Parathyroid adenoma (tissue), 2 donors: ENCODE results near the gene BDH2.

Source experiments
- H2AFZ ChIP-seq: fragments of 300-600 bp; sonication (generic); one replicate; pipeline ENCODE4 v1.7.0; 2017; ENCODE audit warnings: antibody characterized with exemption, mild to moderate bottlenecking
- H3K27ac ChIP-seq: fragments of 300-600 bp; sonication (generic); one replicate; pipeline ENCODE4 v1.7.0; 2017
- H3K27me3 ChIP-seq: fragments of 300-600 bp; sonication (generic); one replicate; pipeline ENCODE4 v1.7.0; 2017; ENCODE audit warnings: low read length; ENCODE audit not compliant: control insufficient read depth, insufficient read depth
- H3K36me3 ChIP-seq: fragments of 300-600 bp; sonication (generic); one replicate; pipeline ENCODE4 v1.7.0; 2017; ENCODE audit warnings: low read length; ENCODE audit not compliant: control insufficient read depth, insufficient read depth
- H3K4me1 ChIP-seq: fragments of 300-600 bp; sonication (generic); one replicate; pipeline ENCODE4 v1.7.0; 2017; ENCODE audit warnings: control low read depth
- H3K4me2 ChIP-seq: fragments of 300-600 bp; sonication (generic); one replicate; pipeline ENCODE4 v1.7.0; 2017; ENCODE audit warnings: low read length
- H3K4me3 ChIP-seq: fragments of 300-600 bp; sonication (generic); one replicate; pipeline ENCODE4 v1.7.0; 2017; ENCODE audit warnings: low read depth, low read length
- H3K79me2 ChIP-seq: fragments of 300-600 bp; sonication (generic); one replicate; pipeline ENCODE4 v1.7.0; 2017; ENCODE audit warnings: control low read depth
- H3K9ac ChIP-seq: fragments of 300-600 bp; sonication (generic); one replicate; pipeline ENCODE4 v1.7.0; 2017; ENCODE audit warnings: mild to moderate bottlenecking
- H3K9me3 ChIP-seq: fragments of 300-600 bp; sonication (generic); one replicate; pipeline ENCODE4 v1.7.0; 2017; ENCODE audit warnings: low read length; ENCODE audit not compliant: control insufficient read depth
- TF ChIP-seq, protein P1 (sequence below): fragments of 300-600 bp; sonication (generic); IDR thresholded peaks from one replicate; pipeline ENCODE4 v1.7.0; 2017; ENCODE audit warnings: antibody characterized with exemption, mild to moderate bottlenecking
- donor health status: primary hyperparathyroidism.

BDH2 gene

GRCh38 chr4:103092245-103092644 is 7.4 kb downstream of the BDH2 start:
- Histone ChIP-seq H3K27ac (no peak overlapping the region), H3K4me3 (no peak overlapping the region), H3K4me2 (no peak overlapping the region), H2AFZ (no peak overlapping the region), H3K9ac (no peak overlapping the region), H3K36me3 (no peaks in the 10 kb centered on the region), H3K27me3 (no peaks in the 10 kb centered on the region), H3K79me2 (no peaks in the 10 kb centered on the region), H3K4me1 (no peaks in the 10 kb centered on the region), H3K9me3 (no peaks in the 10 kb centered on the region)
- TF ChIP-seq, protein P1, sequence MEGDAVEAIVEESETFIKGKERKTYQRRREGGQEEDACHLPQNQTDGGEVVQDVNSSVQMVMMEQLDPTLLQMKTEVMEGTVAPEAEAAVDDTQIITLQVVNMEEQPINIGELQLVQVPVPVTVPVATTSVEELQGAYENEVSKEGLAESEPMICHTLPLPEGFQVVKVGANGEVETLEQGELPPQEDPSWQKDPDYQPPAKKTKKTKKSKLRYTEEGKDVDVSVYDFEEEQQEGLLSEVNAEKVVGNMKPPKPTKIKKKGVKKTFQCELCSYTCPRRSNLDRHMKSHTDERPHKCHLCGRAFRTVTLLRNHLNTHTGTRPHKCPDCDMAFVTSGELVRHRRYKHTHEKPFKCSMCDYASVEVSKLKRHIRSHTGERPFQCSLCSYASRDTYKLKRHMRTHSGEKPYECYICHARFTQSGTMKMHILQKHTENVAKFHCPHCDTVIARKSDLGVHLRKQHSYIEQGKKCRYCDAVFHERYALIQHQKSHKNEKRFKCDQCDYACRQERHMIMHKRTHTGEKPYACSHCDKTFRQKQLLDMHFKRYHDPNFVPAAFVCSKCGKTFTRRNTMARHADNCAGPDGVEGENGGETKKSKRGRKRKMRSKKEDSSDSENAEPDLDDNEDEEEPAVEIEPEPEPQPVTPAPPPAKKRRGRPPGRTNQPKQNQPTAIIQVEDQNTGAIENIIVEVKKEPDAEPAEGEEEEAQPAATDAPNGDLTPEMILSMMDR, result no peak

DNA sequence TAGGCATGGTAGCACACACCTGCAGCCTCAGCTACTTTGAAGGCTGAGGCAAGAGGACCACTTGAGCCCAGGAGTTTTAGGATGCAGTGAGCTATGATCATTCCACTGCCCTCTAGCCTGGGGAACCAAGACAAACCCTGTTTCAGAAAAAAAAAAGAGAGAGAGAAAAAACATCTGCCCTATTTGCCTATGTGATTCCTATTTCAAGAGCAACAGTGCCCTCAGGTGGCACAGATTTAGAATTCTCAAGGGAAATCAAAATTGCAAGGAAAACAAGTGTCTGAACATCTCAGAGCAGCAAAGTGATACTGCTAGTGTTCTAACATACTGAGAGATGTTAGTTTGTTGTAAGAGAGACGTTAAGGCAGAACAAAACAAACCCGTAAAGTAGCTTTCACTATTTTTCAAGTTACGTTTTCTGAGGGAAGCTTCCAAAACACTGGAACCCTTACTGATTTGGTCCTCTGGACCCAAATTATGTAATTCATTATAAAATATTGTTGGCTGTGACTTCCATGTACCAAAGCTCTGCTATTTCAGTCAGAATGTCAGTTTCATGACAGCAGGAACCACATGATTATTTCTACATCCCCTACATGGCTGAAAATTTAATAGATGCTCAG is 7.9 kb downstream of the BDH2 start:
- Histone ChIP-seq H3K9ac (no peak overlapping the region), H3K36me3 (no peaks in the 10 kb centered on the region), H3K9me3 (no peaks in the 10 kb centered on the region), H3K4me1 (no peaks in the 10 kb centered on the region), H3K27me3 (no peaks in the 10 kb centered on the region), H3K27ac (no peak overlapping the region), H3K79me2 (no peaks in the 10 kb centered on the region), H3K4me3 (no peak overlapping the region), H2AFZ (no peak overlapping the region), H3K4me2 (no peak overlapping the region)
- TF ChIP-seq, protein P1, result no peak

DNA sequence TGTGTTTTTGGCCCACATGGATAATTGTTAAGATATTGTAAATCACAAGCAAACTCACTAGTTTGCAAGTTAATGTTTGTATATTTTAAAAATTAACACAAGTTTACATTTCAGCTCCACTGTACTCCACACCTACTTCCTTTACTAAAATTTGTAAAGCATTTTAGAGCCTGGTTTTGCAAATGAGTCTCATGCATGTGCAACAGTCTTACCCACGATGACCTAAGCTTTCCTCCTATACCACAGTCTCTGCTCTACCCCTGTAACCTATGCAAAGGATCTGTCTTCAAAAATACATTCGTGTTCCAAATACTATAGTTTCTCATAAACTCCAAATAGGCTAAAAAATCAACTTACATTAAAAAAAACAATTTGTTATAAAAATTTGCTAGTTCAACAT is 10.2 kb downstream of the BDH2 start:
- no peaks in the 10 kb centered on the region for H3K36me3 ChIP-seq

GRCh38 chr4:103086551-103086950 is 13.1 kb downstream of the BDH2 start:
- Histone ChIP-seq H3K27me3 (no peaks in the 10 kb centered on the region), H3K36me3 (no peaks in the 10 kb centered on the region), H3K79me2 (no peaks in the 10 kb centered on the region), H2AFZ (no peak overlapping the region), H3K9me3 (no peaks in the 10 kb centered on the region), H3K27ac (no peak overlapping the region), H3K4me1 (no peaks in the 10 kb centered on the region), H3K4me2 (no peak overlapping the region), H3K9ac (no peak overlapping the region), H3K4me3 (no peak overlapping the region)
- TF ChIP-seq, protein P1, result no peak

More for the DNA sequence above, 10.2 kb downstream of the BDH2 start:
- no peaks in the 10 kb centered on the region for H3K4me1 ChIP-seq
- TF ChIP-seq, protein P1, result no peak
- no peak overlapping the region for H3K4me3 ChIP-seq
- no peaks in the 10 kb centered on the region for H3K79me2 ChIP-seq
- no peak overlapping the region for H3K4me2 ChIP-seq
- H3K9ac ChIP-seq, result no peak overlapping the region
- H3K27ac ChIP-seq, result no peak overlapping the region
- no peaks in the 10 kb centered on the region for H3K27me3 ChIP-seq
- H2AFZ ChIP-seq, result no peak overlapping the region
- no peaks in the 10 kb centered on the region for H3K9me3 ChIP-seq

DNA sequence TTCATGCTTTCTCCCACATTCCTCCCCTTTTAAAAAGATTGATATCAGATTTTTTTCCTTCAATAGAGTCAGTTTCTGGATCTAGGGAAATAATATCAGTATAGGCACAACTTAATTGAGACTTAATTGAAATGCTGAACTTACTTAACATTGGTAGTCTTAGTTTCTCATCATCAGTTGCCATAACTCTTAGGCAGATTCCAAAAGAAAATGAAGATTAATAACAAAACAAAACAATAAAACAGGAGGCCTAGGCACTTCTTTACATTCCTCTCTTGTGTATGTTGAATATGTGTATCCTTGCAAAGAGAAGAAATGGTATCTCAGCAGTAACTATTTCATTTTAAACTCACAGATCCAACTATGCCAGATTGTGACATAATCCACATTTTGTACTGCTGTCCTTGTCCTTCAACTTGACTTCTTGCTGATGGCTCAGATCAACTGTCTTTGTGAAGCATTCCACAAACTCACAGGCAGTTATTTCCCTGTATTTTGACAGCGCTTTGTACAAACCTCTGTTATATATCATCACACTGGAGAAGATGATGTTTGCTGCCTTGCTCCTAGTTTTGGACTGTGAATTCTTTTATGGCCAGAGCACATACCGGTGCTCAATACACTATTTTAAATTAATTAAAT is 14.0 kb downstream of the BDH2 start:
- no peaks in the 10 kb centered on the region for H3K36me3 ChIP-seq
- H3K9ac ChIP-seq, result no peak overlapping the region
- no peaks in the 10 kb centered on the region for H3K4me1 ChIP-seq
- H3K27me3 ChIP-seq, result no peaks in the 10 kb centered on the region
- no peak overlapping the region for H2AFZ ChIP-seq
- H3K9me3 ChIP-seq, result no peaks in the 10 kb centered on the region
- H3K27ac ChIP-seq, result no peak overlapping the region
- no peak overlapping the region for H3K4me3 ChIP-seq
- H3K79me2 ChIP-seq, result no peaks in the 10 kb centered on the region
- TF ChIP-seq, protein P1, result no peak
- H3K4me2 ChIP-seq, result no peak overlapping the region
